ENCODE measurements around the gene FMO2.

The FMO2 gene

GRCh38 chr1:171174560-171175294 lies 10.4 kb upstream of the FMO2 start:
- Histone ChIP-seq H3K4me1 (ENCODE audit: control insufficient read depth, insufficient read depth, low read length) (no peaks in the 10 kb centered on the region), H3K36me3 (ENCODE audit: control insufficient read depth, insufficient read depth, low read length) (no peaks in the 10 kb centered on the region), H3K27ac (ENCODE audit: low read depth, low read length) (no peak overlapping the region), H3K9me3 (ENCODE audit: control insufficient read depth, insufficient read depth, low read length) (no peaks in the 10 kb centered on the region), H3K4me3 (ENCODE audit: low read depth, low read length) (no peak overlapping the region), H3K27me3 (ENCODE audit: control insufficient read depth, insufficient read depth, low read length) (no peaks in the 10 kb centered on the region), H3K9ac (ENCODE audit: low read depth, low read length) (no peak overlapping the region)

- no peak overlapping the region for H3K4me3 ChIP-seq (ENCODE audit: low read depth, low read length)
- no peak overlapping the region for H3K27ac ChIP-seq (ENCODE audit: low read depth, low read length)
- no peaks in the 10 kb centered on the region for H3K36me3 ChIP-seq (ENCODE audit: control insufficient read depth, insufficient read depth, low read length)
- no peaks in the 10 kb centered on the region for H3K4me1 ChIP-seq (ENCODE audit: control insufficient read depth, insufficient read depth, low read length)
- no peaks in the 10 kb centered on the region for H3K27me3 ChIP-seq (ENCODE audit: control insufficient read depth, insufficient read depth, low read length)
- no peaks in the 10 kb centered on the region for H3K9me3 ChIP-seq (ENCODE audit: control insufficient read depth, insufficient read depth, low read length)
- no peak overlapping the region for H3K9ac ChIP-seq (ENCODE audit: low read depth, low read length)
Measured at GRCh38 chr1:171177261-171177660, 7.8 kb upstream of the FMO2 start.

- Histone ChIP-seq H3K27ac (ENCODE audit: low read depth, low read length) (no peak overlapping the region), H3K36me3 (ENCODE audit: control insufficient read depth, insufficient read depth, low read length) (no peaks in the 10 kb centered on the region), H3K9me3 (ENCODE audit: control insufficient read depth, insufficient read depth, low read length) (no peaks in the 10 kb centered on the region), H3K4me3 (ENCODE audit: low read depth, low read length) (no peak overlapping the region), H3K27me3 (ENCODE audit: control insufficient read depth, insufficient read depth, low read length) (no peaks in the 10 kb centered on the region), H3K4me1 (ENCODE audit: control insufficient read depth, insufficient read depth, low read length) (no peaks in the 10 kb centered on the region), H3K9ac (ENCODE audit: low read depth, low read length) (no peak overlapping the region)
Measured at GRCh38 chr1:171179318-171180227, 5.5 kb upstream of the FMO2 start.

- no peak overlapping the region for H3K9ac ChIP-seq (ENCODE audit: low read depth, low read length)
- no peaks in the 10 kb centered on the region for H3K36me3 ChIP-seq (ENCODE audit: control insufficient read depth, insufficient read depth, low read length)
- no peak overlapping the region for H3K4me3 ChIP-seq (ENCODE audit: low read depth, low read length)
- H3K4me1 ChIP-seq (ENCODE audit: control insufficient read depth, insufficient read depth, low read length): no peaks in the 10 kb centered on the region
- no peaks in the 10 kb centered on the region for H3K9me3 ChIP-seq (ENCODE audit: control insufficient read depth, insufficient read depth, low read length)
- H3K27me3 ChIP-seq (ENCODE audit: control insufficient read depth, insufficient read depth, low read length): no peaks in the 10 kb centered on the region
- H3K27ac ChIP-seq (ENCODE audit: low read depth, low read length): no peak overlapping the region
Measured at GRCh38 chr1:171180670-171181069, 4.4 kb upstream of the FMO2 start.

GRCh38 chr1:171188388-171189266 lies 3.5 kb downstream of the FMO2 start:
- Histone ChIP-seq H3K27me3 (ENCODE audit: control insufficient read depth, insufficient read depth, low read length) (no peaks in the 10 kb centered on the region), H3K9me3 (ENCODE audit: control insufficient read depth, insufficient read depth, low read length) (no peaks in the 10 kb centered on the region), H3K27ac (ENCODE audit: low read depth, low read length) (no peak overlapping the region), H3K4me1 (ENCODE audit: control insufficient read depth, insufficient read depth, low read length) (no peaks in the 10 kb centered on the region), H3K9ac (ENCODE audit: low read depth, low read length) (no peak overlapping the region), H3K36me3 (ENCODE audit: control insufficient read depth, insufficient read depth, low read length) (no peaks in the 10 kb centered on the region), H3K4me3 (ENCODE audit: low read depth, low read length) (no peak overlapping the region)

GRCh38 chr1:171191992-171192391 lies 6.9 kb downstream of the FMO2 start:
- no peaks in the 10 kb centered on the region for H3K4me1 ChIP-seq (ENCODE audit: control insufficient read depth, insufficient read depth, low read length)
- H3K9ac ChIP-seq (ENCODE audit: low read depth, low read length): no peak overlapping the region
- H3K4me3 ChIP-seq (ENCODE audit: low read depth, low read length): no peak overlapping the region
- H3K36me3 ChIP-seq (ENCODE audit: control insufficient read depth, insufficient read depth, low read length): no peaks in the 10 kb centered on the region
- no peaks in the 10 kb centered on the region for H3K27me3 ChIP-seq (ENCODE audit: control insufficient read depth, insufficient read depth, low read length)
- no peaks in the 10 kb centered on the region for H3K9me3 ChIP-seq (ENCODE audit: control insufficient read depth, insufficient read depth, low read length)
- no peak overlapping the region for H3K27ac ChIP-seq (ENCODE audit: low read depth, low read length)

GRCh38 chr1:171195767-171196166 lies 10.7 kb downstream of the FMO2 start:
- Histone ChIP-seq H3K4me3 (ENCODE audit: low read depth, low read length) (no peak overlapping the region), H3K4me1 (ENCODE audit: control insufficient read depth, insufficient read depth, low read length) (no peaks in the 10 kb centered on the region), H3K9ac (ENCODE audit: low read depth, low read length) (no peak overlapping the region), H3K9me3 (ENCODE audit: control insufficient read depth, insufficient read depth, low read length) (no peaks in the 10 kb centered on the region), H3K27me3 (ENCODE audit: control insufficient read depth, insufficient read depth, low read length) (no peaks in the 10 kb centered on the region), H3K36me3 (ENCODE audit: control insufficient read depth, insufficient read depth, low read length) (no peaks in the 10 kb centered on the region), H3K27ac (ENCODE audit: low read depth, low read length) (no peak overlapping the region)

- no peaks in the 10 kb centered on the region for H3K9me3 ChIP-seq (ENCODE audit: control insufficient read depth, insufficient read depth, low read length)
- H3K9ac ChIP-seq (ENCODE audit: low read depth, low read length): no peak overlapping the region
- H3K27ac ChIP-seq (ENCODE audit: low read depth, low read length): no peak overlapping the region
- H3K27me3 ChIP-seq (ENCODE audit: control insufficient read depth, insufficient read depth, low read length): no peaks in the 10 kb centered on the region
- H3K36me3 ChIP-seq (ENCODE audit: control insufficient read depth, insufficient read depth, low read length): no peaks in the 10 kb centered on the region
- no peak overlapping the region for H3K4me3 ChIP-seq (ENCODE audit: low read depth, low read length)
- no peaks in the 10 kb centered on the region for H3K4me1 ChIP-seq (ENCODE audit: control insufficient read depth, insufficient read depth, low read length)
Measured at GRCh38 chr1:171196351-171196750, 11.3 kb downstream of the FMO2 start.

GRCh38 chr1:171198081-171198480 lies 13.0 kb downstream of the FMO2 start:
- Histone ChIP-seq H3K4me1 (ENCODE audit: control insufficient read depth, insufficient read depth, low read length) (no peaks in the 10 kb centered on the region), H3K27me3 (ENCODE audit: control insufficient read depth, insufficient read depth, low read length) (no peaks in the 10 kb centered on the region), H3K9ac (ENCODE audit: low read depth, low read length) (no peak overlapping the region), H3K27ac (ENCODE audit: low read depth, low read length) (no peak overlapping the region), H3K4me3 (ENCODE audit: low read depth, low read length) (no peak overlapping the region), H3K36me3 (ENCODE audit: control insufficient read depth, insufficient read depth, low read length) (no peaks in the 10 kb centered on the region), H3K9me3 (ENCODE audit: control insufficient read depth, insufficient read depth, low read length) (no peaks in the 10 kb centered on the region)

GRCh38 chr1:171204296-171204695 lies 19.2 kb downstream of the FMO2 start:
- H3K27me3 ChIP-seq (ENCODE audit: control insufficient read depth, insufficient read depth, low read length): no peaks in the 10 kb centered on the region
- H3K9ac ChIP-seq (ENCODE audit: low read depth, low read length): no peak overlapping the region
- no peaks in the 10 kb centered on the region for H3K36me3 ChIP-seq (ENCODE audit: control insufficient read depth, insufficient read depth, low read length)
- no peaks in the 10 kb centered on the region for H3K4me1 ChIP-seq (ENCODE audit: control insufficient read depth, insufficient read depth, low read length)
- no peaks in the 10 kb centered on the region for H3K9me3 ChIP-seq (ENCODE audit: control insufficient read depth, insufficient read depth, low read length)
- no peak overlapping the region for H3K4me3 ChIP-seq (ENCODE audit: low read depth, low read length)
- H3K27ac ChIP-seq (ENCODE audit: low read depth, low read length): no peak overlapping the region
